IPS-20b (cell line): ENCODE data around the gene SEMA3C.

Experiments used
- H3K27ac ChIP-seq: one replicate; pipeline ENCODE4 v1.5.1; 2013; ENCODE audit warnings: low read length
- H3K27me3 ChIP-seq: 2 replicates; pipeline ENCODE4 v1.6.1; 2013; ENCODE audit warnings: mild to moderate bottlenecking, low read length, inconsistent platforms; ENCODE audit not compliant: insufficient read depth
- H3K36me3 ChIP-seq: 2 replicates; pipeline ENCODE4 v1.6.1; 2013; ENCODE audit warnings: low read depth, mild to moderate bottlenecking, inconsistent platforms, low read length, moderate library complexity; ENCODE audit not compliant: insufficient read depth
- H3K4me1 ChIP-seq: 2 replicates; pipeline ENCODE4 v1.6.1; 2013; ENCODE audit warnings: mild to moderate bottlenecking, control low read depth, inconsistent platforms, low read length, moderate library complexity; ENCODE audit not compliant: insufficient read depth
- H3K4me3 ChIP-seq: 2 replicates; pipeline ENCODE4 v1.5.1; 2013; ENCODE audit warnings: mild to moderate bottlenecking, low read length, inconsistent platforms
- H3K9ac ChIP-seq: 2 replicates; pipeline ENCODE4 v1.6.1; 2013; ENCODE audit warnings: low read depth, mild to moderate bottlenecking, inconsistent platforms, low read length, moderate library complexity
- H3K9me3 ChIP-seq: 2 replicates; pipeline ENCODE4 v1.6.1; 2013; ENCODE audit warnings: mild to moderate bottlenecking, low read depth, low read length, inconsistent platforms; ENCODE audit not compliant: insufficient read depth

The SEMA3C gene

GRCh38 chr7:80781561-80781979, 137.3 kb downstream of the SEMA3C start:
- Histone ChIP-seq H3K36me3 (no peaks in the 10 kb centered on the region), H3K9me3 (no peaks in the 10 kb centered on the region), H3K27me3 (no peaks in the 10 kb centered on the region), H3K4me1 (peaks cover 11% of the 10 kb centered on the region), H3K4me3 (no peak overlapping the region), H3K9ac (no peak overlapping the region), H3K27ac (no peak overlapping the region)

GRCh38 chr7:80781146-80781545, 137.7 kb downstream of the SEMA3C start:
- peaks cover 11% of the 10 kb centered on the region for H3K4me1 ChIP-seq
- no peaks in the 10 kb centered on the region for H3K36me3 ChIP-seq
- no peak overlapping the region for H3K4me3 ChIP-seq
- no peak overlapping the region for H3K9ac ChIP-seq
- H3K9me3 ChIP-seq, result no peaks in the 10 kb centered on the region
- no peak overlapping the region for H3K27ac ChIP-seq
- no peaks in the 10 kb centered on the region for H3K27me3 ChIP-seq

- Histone ChIP-seq H3K4me3 (no peak overlapping the region), H3K9ac (no peak overlapping the region), H3K27ac (no peak overlapping the region), H3K36me3 (no peaks in the 10 kb centered on the region), H3K27me3 (no peaks in the 10 kb centered on the region), H3K9me3 (no peaks in the 10 kb centered on the region), H3K4me1 (peaks cover 11% of the 10 kb centered on the region)
These were observed 139.4 kb downstream of the SEMA3C start for GRCh38 chr7:80779456-80779855.

- Histone ChIP-seq H3K27ac (no peak overlapping the region), H3K36me3 (no peaks in the 10 kb centered on the region), H3K9me3 (no peaks in the 10 kb centered on the region), H3K4me3 (no peak overlapping the region), H3K9ac (no peak overlapping the region), H3K27me3 (peaks cover 20% of the 10 kb centered on the region; the same call in 1 of the 2 replicates), H3K4me1 (peaks cover 5% of the 10 kb centered on the region)
These were observed 143.0 kb downstream of the SEMA3C start for GRCh38 chr7:80775897-80776296.

- no peak overlapping the region for H3K4me3 ChIP-seq
- H3K27ac ChIP-seq, result no peak overlapping the region
- no peak overlapping the region for H3K9ac ChIP-seq
- no peaks in the 10 kb centered on the region for H3K9me3 ChIP-seq
- H3K27me3 ChIP-seq, result peaks cover 24% of the 10 kb centered on the region; the same call in 1 of the 2 replicates
- H3K4me1 ChIP-seq, result peaks cover 3% of the 10 kb centered on the region
- H3K36me3 ChIP-seq, result no peaks in the 10 kb centered on the region
These were observed 143.4 kb downstream of the SEMA3C start for GRCh38 chr7:80775482-80775881.

GRCh38 chr7:80774843-80775242, 144.0 kb downstream of the SEMA3C start:
- Histone ChIP-seq H3K36me3 (no peaks in the 10 kb centered on the region), H3K27ac (no peak overlapping the region), H3K4me1 (peaks cover 3% of the 10 kb centered on the region), H3K4me3 (no peak overlapping the region), H3K9ac (no peak overlapping the region), H3K27me3 (peaks cover 24% of the 10 kb centered on the region; the same call in 1 of the 2 replicates), H3K9me3 (no peaks in the 10 kb centered on the region)

GRCh38 chr7:80773787-80774508, 144.9 kb downstream of the SEMA3C start:
- no peak overlapping the region for H3K27ac ChIP-seq
- H3K4me3 ChIP-seq, result no peak overlapping the region
- peaks cover 24% of the 10 kb centered on the region; the same call in 1 of the 2 replicates for H3K27me3 ChIP-seq
- no peaks in the 10 kb centered on the region for H3K36me3 ChIP-seq
- H3K9ac ChIP-seq, result no peak overlapping the region
- no peaks in the 10 kb centered on the region for H3K9me3 ChIP-seq
- H3K4me1 ChIP-seq, result peaks cover 3% of the 10 kb centered on the region

GRCh38 chr7:80772347-80772993, 146.4 kb downstream of the SEMA3C start:
- H3K9ac ChIP-seq, result no peak overlapping the region
- H3K36me3 ChIP-seq, result no peaks in the 10 kb centered on the region
- H3K9me3 ChIP-seq, result no peaks in the 10 kb centered on the region
- H3K27ac ChIP-seq, result no peak overlapping the region
- H3K4me3 ChIP-seq, result no peak overlapping the region
- H3K4me1 ChIP-seq, result peaks cover 3% of the 10 kb centered on the region
- H3K27me3 ChIP-seq, result peaks cover 24% of the 10 kb centered on the region; the same call in 1 of the 2 replicates

GRCh38 chr7:80771523-80771922, 147.3 kb downstream of the SEMA3C start:
- Histone ChIP-seq H3K4me1 (peaks cover 3% of the 10 kb centered on the region), H3K27ac (no peak overlapping the region), H3K9ac (no peak overlapping the region), H3K27me3 (peaks cover 32% of the 10 kb centered on the region), H3K9me3 (no peaks in the 10 kb centered on the region), H3K4me3 (no peak overlapping the region), H3K36me3 (no peaks in the 10 kb centered on the region)

- Histone ChIP-seq H3K27ac (no peak overlapping the region), H3K4me1 (peaks cover 3% of the 10 kb centered on the region)
These were observed 148.2 kb downstream of the SEMA3C start for GRCh38 chr7:80770675-80771081.

GRCh38 chr7:80770061-80770460, 148.8 kb downstream of the SEMA3C start:
- Histone ChIP-seq H3K4me3 (no peak overlapping the region), H3K36me3 (no peaks in the 10 kb centered on the region), H3K4me1 (peaks cover 6% of the 10 kb centered on the region), H3K27ac (no peak overlapping the region), H3K9ac (no peak overlapping the region), H3K27me3 (peaks cover 47% of the 10 kb centered on the region), H3K9me3 (no peaks in the 10 kb centered on the region)

More at GRCh38 chr7:80770675-80771081, 148.2 kb downstream of the SEMA3C start:
- Histone ChIP-seq H3K9me3 (no peaks in the 10 kb centered on the region), H3K4me3 (no peak overlapping the region), H3K36me3 (no peaks in the 10 kb centered on the region), H3K9ac (no peak overlapping the region), H3K27me3 (peaks cover 41% of the 10 kb centered on the region)

- Histone ChIP-seq H3K27me3 (peaks cover 48% of the 10 kb centered on the region), H3K9me3 (no peaks in the 10 kb centered on the region), H3K4me3 (no peak overlapping the region)
These were observed 150.1 kb downstream of the SEMA3C start for GRCh38 chr7:80768756-80769155.

More at GRCh38 chr7:80768756-80769155, 150.1 kb downstream of the SEMA3C start:
- Histone ChIP-seq H3K9ac (no peak overlapping the region), H3K36me3 (no peaks in the 10 kb centered on the region), H3K27ac (no peak overlapping the region), H3K4me1 (peaks cover 13% of the 10 kb centered on the region)
